GM18867 (cell line): Measurements from ENCODE around the gene ZDHHC19.
"Not testable (repeated sequence)": the region's sequence is repeated elsewhere in the genome, so short reads cannot be mapped to it uniquely, and the experiment has no call there.

Experiments used
- ATAC-seq: cut with Tn5 transposase; IDR thresholded peaks from one replicate; pipeline ENCODE4 v1.9.1; 2021; ENCODE audit warnings: mild to moderate bottlenecking, moderate library complexity; ENCODE audit not compliant: unreplicated experiment

ZDHHC19 gene

DNA sequence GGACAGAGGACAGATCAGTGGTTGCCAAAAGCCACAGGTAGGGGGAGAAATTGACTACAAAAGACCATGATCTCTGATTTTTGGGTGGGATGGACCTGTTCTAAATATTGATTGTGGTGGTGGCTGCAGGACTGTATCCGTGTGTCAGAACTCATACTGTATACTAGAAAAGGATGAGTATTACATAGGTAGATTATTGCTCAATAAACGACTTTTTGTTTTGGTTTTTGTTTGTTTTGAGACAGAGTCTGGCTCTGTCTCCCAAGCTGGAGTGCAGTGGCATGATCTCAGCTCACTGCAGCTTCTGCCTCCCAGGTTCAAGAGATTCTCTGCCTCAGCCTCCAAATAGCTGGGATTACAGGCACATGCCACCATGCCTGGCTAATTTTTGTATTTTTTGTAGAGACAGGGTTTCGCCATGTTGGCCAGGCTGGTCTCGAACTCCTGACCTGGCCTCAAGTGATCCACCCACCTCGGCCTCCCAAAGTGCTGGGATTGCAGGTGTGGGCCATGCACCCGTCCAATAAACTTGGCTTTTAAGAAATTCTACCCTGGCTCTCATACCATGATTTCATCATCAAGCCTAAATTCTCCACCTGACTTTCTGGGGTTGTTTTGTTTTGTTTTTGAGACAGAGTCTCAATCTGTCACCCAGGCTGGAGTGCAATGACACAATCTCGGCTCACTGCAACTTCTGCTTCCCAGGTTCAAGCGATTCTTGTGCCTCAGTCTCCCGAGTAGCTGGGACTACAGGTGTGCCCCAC, 5.6 kb downstream of the ZDHHC19 start:
- ATAC-seq, result not testable (repeated sequence)

DNA sequence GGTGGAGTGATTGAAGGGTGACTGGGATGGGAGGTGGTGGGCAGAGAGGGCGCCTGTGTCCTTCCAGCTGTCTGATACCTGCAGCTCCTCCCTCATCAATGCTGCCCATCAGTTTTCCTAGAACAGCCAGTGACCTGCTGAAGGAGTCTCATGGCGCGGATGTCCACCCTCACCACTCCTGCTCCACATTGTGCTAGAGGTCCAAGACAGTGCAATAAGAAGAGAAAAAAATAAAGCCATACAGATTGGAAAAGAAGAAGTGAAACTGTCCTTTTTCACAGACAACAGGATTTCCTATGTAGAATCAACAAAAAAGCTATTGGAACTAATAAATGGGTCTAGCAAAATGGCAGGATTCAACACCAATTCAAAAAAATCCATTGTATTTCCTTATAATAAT, 7.4 kb downstream of the ZDHHC19 start:
- ATAC-seq, result no peak

DNA sequence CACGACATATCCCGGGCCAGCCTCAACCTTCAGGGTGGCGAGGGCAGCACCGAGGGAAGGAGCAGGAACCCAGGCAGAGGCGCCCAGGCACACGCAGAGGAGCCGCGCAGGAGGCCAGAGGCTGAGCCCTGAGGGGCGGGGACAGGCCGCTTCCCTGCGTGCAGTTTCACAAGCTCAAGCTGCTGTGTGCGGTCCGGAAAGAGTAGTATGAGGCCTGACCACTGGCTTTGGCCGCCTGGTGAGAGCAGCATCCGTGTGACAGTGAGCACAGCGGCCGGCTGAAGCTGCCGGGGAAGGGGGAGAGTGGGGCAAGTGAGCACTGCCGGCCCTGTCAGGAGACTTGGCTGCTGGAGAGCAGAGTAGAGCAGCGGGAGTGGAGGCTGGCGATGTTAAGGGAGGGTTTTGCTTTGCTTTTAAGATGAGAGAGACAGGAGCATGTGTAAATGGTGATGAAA, 8.7 kb downstream of the ZDHHC19 start:
- no peak for ATAC-seq

DNA sequence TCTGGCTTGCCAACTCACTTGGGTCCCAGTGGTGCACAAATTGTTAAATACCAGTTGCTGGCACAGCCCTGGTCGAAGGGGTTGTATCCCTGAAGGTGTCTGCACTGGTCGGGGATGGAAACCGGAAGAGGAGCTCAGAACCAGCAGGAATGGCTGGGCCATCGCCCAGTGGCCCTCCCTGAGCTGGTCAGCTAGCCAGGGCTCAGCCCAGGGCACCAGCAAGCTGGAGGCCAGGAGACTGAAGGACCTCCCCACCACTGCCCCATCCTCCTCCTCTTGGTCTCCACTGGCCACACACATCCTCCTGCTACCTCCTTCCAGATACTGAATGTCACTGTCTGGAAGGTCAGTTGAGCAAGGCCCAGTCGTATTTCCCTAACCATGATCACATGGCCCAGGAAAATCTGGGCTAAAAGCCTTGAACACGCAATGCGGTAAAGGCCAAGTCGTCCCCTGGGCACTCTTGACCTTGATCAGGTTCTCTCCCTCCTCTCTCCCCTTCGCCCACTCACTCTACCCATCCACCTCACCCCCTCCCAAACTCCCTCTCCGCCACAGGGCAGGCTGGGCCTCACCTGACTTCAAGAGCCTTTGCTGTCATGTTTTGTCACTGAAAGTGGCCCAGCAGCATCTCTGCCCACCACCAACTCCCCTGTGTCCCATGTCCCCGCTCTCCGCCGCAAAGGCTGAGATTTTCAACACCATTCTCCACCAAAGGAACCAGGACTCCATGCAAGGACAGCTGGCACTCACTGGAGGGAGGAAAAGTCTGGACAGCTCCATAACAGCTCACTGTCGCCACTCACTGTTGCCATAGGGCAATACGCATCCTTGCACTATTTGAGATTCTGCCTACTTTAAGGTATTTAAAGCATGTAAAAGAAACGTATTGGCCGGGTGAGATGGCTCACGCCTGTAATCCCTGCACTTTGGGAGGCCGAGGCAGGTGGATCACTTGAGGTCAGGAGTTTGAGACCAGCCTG, 12.1 kb downstream of the ZDHHC19 start:
- ATAC-seq, result no peak

DNA sequence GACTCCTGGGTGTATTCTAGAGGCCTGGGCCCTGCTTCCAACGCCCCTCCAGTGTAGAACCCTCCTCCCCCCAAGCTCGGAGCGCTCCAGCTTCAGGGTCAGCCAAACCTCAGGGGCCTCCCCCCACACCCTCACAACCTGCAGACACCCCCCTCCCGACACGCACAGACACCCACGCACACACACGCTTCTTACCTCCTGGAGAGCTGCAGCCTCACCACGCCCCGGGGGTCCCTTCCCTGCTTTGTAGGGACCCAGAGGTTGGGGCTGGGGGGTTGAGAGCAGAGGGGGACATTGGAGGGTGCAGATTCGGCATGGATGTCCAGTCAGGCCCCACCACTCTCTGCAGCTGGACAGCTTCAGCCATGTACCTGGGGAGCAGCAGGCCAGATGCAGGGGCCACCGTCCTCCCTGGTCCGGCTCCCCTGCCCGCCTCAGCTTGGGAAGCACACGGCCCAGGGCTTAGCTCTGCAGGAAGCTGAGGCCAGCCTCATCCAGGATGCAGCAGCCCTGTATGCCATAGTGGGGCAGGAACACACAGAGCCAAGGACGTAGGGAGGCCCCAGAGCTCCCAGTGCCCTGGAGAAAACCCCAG, 13.0 kb downstream of the ZDHHC19 start:
- ATAC-seq, result no peak

DNA sequence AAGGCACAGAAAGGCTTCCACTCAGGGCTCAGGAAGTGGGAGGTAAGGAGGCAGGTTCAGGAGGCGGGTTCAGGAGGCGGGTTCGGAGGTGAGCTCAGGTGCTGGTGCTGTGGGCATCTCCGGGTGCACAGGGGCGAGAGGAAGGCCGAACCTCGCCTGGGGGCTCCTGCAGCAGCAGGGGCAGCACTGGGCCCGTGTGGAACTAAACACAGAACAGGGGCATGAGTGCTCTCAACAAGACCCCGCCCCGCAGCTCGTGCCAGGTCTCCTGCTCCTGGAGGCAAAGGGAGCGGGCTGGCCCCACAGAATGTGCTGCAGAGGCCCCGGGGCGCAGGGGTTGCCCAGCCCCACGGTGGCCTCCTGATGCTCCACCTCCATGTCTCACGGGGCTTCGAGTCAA, 13.7 kb downstream of the ZDHHC19 start:
- no peak for ATAC-seq

DNA sequence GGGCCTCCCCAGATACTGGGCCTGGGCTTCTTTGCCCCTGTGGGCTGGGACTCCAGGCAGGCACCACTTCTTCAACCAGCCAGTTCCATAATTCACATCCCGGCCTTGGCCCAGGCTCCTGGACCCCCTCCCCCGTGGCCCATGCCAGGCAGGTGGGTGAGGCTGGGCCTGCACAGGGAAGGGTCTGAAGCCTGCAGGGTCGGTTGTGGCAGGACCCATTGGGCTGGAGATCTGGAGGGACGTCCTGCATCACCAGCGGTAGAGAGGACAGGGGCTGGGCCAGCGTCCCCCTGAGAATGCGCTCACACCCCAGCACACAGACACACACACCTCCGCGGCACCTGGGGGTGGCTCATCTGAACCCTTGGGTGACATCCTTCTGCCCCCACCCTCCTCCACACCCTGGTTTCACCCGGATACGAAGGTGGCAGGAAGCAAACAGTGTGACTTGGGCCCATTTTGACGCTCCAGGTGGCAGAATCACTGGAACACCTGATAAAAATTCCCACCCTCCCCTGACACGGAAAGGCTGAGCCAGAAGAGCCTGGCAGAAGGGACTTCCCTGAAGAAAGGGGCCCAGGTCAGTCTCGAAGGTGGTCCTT, 15.4 kb downstream of the ZDHHC19 start:
- no peak for ATAC-seq

DNA sequence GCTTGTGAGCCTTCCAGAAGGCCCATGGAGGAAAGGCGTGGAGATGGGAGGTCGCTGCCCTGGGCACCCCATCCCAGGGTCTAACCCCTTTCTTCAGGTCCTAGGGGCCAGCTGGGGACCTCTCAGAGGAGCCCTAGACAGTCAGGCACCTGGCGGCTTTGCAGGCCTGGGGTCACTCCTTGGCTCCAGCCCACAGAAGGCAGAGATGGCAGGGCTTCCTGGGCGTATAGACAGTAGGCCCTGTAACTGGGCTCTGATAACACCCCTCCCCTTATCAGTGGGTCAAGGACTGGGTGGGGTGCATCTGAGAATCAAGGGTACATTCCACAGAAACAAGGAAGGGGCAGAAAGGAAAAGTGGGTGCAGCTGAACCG, 16.7 kb downstream of the ZDHHC19 start:
- ATAC-seq, result no peak

DNA sequence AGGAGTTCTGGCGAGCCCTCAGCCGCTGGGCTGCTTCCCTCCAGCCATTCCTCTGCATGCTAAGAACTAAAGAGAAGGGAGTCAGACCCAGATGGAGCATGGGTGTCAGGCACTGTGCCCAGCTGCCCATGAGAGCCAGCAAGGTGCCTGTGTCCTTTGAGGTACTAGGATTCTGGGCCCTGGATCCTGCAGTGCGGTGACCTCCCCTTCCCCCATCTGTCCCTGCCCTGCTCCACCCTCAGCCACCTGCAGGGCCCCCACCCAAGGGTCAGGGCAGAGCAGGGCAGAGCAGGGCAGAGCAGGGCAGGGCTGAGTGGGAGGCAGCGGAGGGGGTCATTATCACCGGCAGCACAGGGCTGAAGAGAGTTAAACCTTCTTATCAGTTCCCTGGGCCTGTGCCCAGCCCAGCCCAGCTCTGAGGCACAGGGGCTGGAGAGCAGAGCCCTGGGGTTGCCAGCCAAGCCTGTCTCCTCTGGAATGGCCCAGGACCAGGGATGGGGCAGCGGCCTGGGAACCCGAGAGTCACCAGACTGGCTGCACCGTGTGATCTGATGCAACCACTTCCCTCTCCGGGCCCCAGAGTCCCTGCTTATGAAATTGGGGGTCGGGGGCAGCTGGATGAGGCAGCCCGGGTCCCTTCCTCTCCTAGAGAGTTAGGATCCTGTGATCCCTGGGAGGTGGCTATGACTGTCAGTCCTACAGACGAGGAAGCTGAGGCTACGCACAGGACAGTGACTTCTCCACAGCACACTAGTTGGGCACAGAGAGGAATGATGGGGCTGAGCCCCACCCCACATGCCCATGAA, 17.3 kb downstream of the ZDHHC19 start:
- no peak for ATAC-seq

DNA sequence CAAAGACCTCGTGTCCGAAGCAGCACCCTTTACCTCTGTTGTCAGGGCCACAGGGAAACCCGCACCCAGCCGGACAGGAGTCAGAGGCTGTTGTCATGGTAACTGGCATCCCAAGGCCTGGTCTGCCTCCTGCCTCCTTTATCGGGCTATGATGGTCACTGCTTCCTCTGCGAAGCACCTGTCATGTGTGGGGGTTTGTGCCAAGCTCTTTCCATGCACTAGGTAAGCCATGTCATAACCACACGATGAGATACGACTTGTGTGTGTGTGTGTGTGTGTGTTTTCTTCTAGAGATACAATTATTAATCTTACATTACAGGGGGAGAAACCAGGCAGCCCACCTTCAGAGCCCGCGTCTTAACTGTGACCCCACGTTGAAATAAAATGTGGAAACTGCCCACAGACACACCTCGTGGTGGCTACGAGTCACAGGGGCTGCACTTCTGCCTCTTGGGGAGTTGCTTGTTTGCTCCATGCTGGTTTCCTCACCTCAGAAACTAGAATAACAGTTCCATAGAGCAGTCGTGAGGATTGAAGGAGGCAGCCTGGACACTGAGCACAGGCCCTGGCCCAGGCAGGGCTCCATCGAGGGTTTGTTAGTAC, 18.0 kb downstream of the ZDHHC19 start:
- no peak for ATAC-seq

DNA sequence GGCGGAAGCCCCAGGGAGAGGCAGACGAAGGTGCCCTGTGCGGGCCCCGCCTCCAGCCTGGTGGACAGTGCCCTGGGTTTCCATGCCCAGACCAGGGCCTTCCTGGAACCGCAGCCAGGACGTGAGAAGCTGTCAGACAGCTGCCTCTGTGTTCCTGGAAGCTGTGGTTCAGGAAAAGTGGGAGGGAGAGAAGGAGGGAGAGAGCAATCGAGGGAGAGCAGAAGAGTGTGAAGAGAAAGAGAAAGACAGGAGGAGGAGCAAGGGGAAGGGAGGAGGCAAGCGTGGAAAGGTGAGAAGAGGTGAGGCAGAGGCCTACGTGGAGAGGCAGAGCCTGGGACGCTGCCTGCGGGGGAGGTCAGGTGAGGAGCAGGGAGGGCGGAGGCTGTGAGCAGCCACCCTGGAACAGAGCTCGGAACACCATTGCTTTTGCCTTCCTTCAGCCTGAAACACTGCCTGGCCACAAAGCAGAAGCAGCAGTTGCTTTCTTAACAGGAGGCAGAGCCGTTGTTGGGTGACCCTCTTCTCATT, 18.6 kb downstream of the ZDHHC19 start:
- no peak for ATAC-seq

DNA sequence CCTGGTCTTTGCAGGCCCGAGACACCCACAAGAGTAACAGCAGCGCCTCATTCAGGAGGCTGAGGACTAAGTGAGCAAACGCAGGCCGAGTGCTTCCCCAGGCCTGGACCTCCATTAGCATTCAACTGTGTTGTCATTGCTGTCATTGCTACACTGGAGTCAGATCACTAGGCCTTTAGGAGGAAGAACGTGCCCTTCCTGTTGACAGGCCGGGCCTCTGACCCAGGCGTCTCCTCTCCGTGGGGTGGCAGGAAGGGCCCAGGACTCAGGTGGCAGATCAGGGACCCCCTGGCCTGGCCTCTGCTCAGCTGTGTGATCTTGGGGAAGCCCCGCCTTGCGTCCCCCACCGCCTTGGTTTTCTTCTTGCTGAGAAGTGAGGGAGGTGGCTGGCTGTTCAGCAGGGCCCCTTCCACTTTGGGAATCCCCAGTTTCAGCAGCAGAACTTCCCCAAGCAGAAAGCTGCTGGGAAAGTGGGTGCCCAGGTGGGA, 19.1 kb downstream of the ZDHHC19 start:
- ATAC-seq, result no peak

DNA sequence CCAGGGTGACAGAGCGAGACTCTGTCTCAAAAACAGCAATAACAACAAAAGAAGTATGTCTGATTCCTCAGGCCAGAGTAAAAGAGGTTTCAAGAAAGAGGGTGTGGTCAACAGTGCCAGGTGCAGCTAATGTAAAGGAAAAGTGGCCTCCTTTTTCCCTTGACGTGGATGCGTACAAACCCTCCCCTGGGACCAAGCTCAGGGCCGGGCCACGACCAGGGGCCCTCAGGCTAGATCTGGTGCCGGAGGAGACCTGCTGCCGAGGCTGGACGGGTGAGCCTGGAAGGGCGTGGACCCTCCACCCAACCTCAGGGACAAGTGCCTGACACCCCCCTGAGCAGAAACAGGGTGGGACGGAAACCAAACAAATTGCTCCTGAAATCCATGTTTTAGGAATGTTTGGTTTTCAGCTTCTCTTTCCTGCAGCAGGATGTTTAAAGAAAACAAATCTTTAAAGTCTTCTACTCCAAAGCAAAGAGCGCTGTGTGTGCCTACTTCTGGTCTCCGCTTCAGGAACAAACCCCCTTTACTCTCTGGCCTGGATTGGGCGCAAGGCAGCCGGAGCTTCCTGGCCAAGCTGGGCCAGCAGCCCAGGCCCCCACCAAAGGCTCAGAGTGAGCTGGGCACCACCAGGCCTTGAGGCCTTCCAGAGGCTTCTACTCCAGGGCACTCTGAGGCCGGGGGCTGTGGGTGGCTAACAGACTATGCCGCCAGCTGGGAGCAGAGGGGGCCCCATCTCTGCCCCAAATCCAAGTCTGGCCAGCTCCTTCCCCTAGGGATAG, 21.4 kb downstream of the ZDHHC19 start:
- ATAC-seq, result no peak

DNA sequence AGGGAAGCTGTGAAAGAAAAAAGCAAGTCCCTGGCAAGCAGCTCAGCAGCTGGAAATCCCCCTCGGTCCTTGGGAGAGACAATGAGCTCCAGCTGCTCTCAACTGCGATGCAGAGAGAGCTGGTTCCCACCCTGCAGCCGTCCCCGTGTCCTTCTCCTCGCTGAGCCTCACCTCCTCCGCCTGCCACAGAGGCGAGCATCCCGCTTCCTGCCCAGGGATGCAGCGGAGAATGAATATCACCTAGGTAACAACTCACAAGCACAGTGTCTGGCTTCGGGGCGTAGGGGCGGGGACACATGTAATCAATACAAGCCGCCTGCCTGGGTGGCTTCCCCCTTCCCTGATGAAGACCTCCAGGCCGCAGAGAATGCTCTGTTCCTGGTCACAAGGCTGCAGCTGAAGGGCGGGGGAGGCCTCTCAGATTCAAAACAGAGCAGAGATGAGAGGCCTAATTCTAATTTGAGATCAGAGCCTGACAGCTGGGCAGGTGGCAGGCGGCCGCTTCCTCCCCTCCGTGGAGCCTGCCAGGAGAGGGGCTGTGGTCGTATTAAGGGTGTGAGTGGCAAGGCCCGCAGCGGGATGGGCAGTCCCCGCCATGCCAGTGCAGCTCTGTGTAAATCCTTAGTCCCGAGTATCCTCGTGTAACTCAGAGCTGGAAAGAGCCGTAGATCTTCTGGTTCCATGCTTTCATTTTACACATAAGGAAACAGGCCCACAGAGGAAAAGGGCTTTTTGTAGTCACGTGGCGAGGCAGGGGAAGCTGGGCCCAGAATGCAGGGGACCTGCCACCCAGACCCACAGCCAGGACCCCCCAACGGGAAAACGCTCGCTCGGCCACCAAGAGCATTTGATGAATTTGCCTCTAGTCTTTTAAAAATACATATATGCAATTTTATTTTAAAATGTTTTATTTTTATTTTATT, 24.3 kb downstream of the ZDHHC19 start:
- peak; percentile 40 for ATAC-seq

DNA sequence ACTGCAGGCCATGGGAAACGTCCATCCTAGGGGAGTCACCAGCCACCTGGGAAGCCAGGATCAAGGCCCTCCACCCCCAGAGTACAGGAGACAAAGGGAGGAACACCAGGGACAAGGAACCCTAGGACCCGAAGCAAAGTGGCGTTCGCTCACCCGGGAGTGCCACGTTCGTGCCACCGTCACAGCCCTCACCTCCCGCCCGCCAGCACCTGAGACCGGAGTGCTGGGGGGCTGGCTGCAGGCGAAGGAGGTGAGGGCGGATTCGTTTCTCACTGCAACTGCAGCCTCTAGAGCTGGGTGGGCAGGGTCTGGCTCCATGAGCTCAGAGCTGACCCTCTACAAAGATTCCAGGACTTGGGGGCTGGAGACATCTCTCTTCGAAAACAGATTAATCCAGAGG, 26.3 kb downstream of the ZDHHC19 start:
- ATAC-seq, result no peak

DNA sequence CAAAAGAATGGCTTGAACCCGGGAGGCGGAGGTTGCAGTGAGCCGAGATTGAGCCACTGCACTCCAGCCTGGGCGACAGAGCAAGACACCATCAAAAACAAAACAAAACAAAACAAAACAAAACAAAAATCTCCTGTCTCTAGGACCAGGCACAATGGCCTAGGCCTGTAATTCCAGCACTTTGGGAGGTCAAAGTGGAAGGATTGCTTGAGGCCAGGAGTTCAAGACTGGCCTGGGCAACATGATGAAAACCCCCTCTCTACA, 27.1 kb downstream of the ZDHHC19 start:
- ATAC-seq, result not testable (repeated sequence)

DNA sequence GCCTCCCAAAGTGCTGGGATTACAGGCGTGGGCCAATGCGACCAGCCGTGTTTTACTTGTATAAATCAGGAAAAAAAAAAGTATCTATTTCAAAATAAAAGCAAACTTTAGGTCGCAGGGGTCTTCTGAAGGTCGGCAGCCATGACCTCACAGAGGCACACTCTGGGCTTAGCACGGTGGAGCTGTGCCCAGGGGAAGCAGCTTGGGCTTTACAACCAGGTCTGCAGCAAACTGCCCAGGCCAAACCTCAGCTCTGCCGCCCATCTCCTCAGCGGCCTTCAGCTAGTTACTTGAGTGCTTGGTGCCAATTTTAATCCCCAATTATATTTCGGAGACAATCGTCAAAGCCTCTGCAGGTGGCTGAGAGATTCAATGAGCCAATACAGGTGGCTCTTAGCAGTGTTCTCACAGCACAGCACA, 30.1 kb downstream of the ZDHHC19 start:
- ATAC-seq, result no peak

DNA sequence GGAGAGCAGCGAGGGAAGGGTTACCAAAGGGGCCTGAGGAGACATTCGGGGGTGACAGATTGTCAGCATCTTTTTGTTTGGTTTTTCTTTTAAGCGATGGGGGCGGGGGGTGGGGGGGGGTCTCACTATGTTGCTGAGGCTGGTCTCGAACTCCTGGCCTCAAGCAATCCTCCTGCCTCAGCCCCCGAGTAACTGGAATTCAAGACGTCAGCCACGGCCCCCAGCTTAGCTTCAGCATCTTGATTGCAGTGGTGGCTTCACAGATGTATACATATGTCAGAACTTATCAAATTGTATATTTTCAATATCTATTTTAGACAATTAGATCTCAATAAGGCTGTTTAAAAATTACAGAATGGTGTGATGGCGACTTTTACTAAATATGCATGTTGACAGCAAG, 30.9 kb downstream of the ZDHHC19 start:
- no peak for ATAC-seq
